Measurements from ENCODE around the gene SYTL2. TPM values are rescaled to one million over a fixed set of nuclear protein-coding genes. Genes with fewer than 3 reads are reported as not detected.
"Not testable (repeated sequence)": the region's sequence is repeated elsewhere in the genome, so short reads cannot be mapped to it uniquely, and the experiment has no call there.

The SYTL2 gene
- total RNA-seq, 2 donors from 2014 or later, result 1.7 to 3.4 TPM

- Histone ChIP-seq H3K4me1 (ENCODE audit: control insufficient read depth, insufficient read depth, low read length) (no peaks in the 10 kb centered on the region), H3K36me3 (ENCODE audit: control insufficient read depth, insufficient read depth, low read length) (no peaks in the 10 kb centered on the region), H3K27ac (ENCODE audit: low read depth, low read length) (no peak overlapping the region), H3K27me3 (ENCODE audit: control insufficient read depth, insufficient read depth, low read length, poor library complexity, severe bottlenecking) (no peaks in the 10 kb centered on the region), H3K9ac (ENCODE audit: extremely low read depth, low read length, poor library complexity, severe bottlenecking) (no peak overlapping the region), H3K4me3 (ENCODE audit: low read length) (no peak overlapping the region), H3K9me3 (ENCODE audit: control insufficient read depth, low read length) (peaks cover 19% of the 10 kb centered on the region)
- WGBS, 2 experiments (ENCODE audit: insufficient coverage in 1 of 2, insufficient read length in 1 of 2), result 92% methylated on average over 1 of the region's 1 CpG; no CpG with 5 or more reads in 1 of the 2 experiments
- Mint-ChIP-seq H3K9me3 (peaks cover 24% of the 10 kb centered on the region), H3K27me3 (ENCODE audit: insufficient read depth) (no peaks in the 10 kb centered on the region), H3K27ac (no peak overlapping the region), H3K36me3 (ENCODE audit: low read depth) (peaks cover 2% of the 10 kb centered on the region), H3K4me1 (no peaks in the 10 kb centered on the region), H3K4me3 (no peak overlapping the region)
- no peak for DNase-seq
- no peak for TF ChIP-seq CTCF (conservative IDR thresholded peaks at IDR 0.05)
Measured at GRCh38 chr11:85845124-85845631, 34.2 kb upstream of the SYTL2 start.

DNA sequence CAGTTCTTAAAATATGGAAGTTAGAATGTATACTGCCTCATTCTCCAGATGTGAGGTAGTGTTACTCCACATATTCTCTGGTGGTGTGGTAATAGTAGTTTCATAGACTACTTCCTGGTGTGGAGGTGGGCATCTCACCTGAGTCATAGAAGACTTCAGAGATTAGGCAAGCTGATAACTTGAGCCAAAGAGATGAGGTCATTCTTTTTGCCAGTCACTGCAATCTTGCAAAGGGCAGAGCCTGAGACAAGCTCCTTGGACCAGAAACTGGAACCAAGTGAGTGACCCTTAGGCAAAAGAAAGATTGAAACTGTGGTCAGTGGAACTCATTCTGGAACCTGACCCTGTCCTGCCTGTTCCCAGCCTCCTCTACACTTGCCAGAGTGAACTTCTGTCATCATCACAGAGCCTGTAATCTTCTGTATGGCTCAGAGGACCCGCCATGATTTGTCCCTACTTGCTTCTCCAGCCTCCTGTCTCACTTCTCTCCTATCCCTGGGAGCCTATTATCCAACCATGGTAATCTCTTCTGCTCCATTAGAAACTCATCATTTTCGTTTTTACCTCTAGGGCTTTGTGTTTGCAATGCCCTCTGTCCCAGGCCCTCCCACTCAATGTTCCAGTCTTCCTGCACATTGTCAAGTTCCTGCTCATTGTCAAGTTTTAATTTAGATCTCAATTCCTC lies 33.6 kb upstream of the SYTL2 start:
- H3K27me3 ChIP-seq (ENCODE audit: control insufficient read depth, insufficient read depth, low read length, poor library complexity, severe bottlenecking), result no peaks in the 10 kb centered on the region
- no peaks in the 10 kb centered on the region for H3K4me1 ChIP-seq (ENCODE audit: control insufficient read depth, insufficient read depth, low read length)
- no peaks in the 10 kb centered on the region for H3K27me3 Mint-ChIP-seq (ENCODE audit: insufficient read depth)
- no peaks in the 10 kb centered on the region for H3K4me1 Mint-ChIP-seq
- no peaks in the 10 kb centered on the region for H3K36me3 Mint-ChIP-seq (ENCODE audit: low read depth)
- peaks cover 19% of the 10 kb centered on the region for H3K9me3 ChIP-seq (ENCODE audit: control insufficient read depth, low read length)
- no peak overlapping the region for H3K4me3 ChIP-seq (ENCODE audit: low read length)
- peaks cover 22% of the 10 kb centered on the region for H3K9me3 Mint-ChIP-seq
- no peaks in the 10 kb centered on the region for H3K36me3 ChIP-seq (ENCODE audit: control insufficient read depth, insufficient read depth, low read length)
- H3K9ac ChIP-seq (ENCODE audit: extremely low read depth, low read length, poor library complexity, severe bottlenecking), result no peak overlapping the region
- no peak overlapping the region for H3K4me3 Mint-ChIP-seq
- no peak overlapping the region for H3K27ac ChIP-seq (ENCODE audit: low read depth, low read length)
- TF ChIP-seq CTCF (conservative IDR thresholded peaks at IDR 0.05), result no peak
- 69 to 80% methylated on average over 2 of the region's 2 CpGs for WGBS, 2 experiments (ENCODE audit: insufficient coverage in 1 of 2, insufficient read length in 1 of 2)
- no peak for DNase-seq
- no peak overlapping the region for H3K27ac Mint-ChIP-seq

DNA sequence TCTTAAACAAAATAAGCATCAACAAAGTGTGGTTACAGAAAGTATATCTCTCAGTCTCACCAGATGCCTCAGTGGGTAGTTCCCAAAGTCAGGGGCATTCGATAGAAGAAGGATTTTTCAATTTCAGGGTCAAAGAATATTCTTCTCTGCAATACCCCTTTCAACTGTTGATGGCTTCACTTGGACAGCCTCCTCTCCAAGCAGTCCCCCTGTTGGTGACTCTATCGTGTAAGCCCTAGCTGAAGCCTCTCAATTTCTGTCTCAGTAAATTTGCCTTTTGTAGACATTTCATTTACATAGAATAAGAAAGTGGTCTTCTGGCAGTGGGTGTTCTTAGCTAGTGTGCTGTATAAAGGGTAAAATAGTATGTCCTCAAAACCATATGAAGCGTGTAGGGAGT lies 33.0 kb upstream of the SYTL2 start:
- no peak for DNase-seq
- TF ChIP-seq CTCF (conservative IDR thresholded peaks at IDR 0.05), result peak; percentile 42
- 74 to 81% methylated on average over 2 of the region's 3 CpGs for WGBS, 2 experiments (ENCODE audit: insufficient coverage in 1 of 2, insufficient read length in 1 of 2)
- Histone ChIP-seq H3K27me3 (ENCODE audit: control insufficient read depth, insufficient read depth, low read length, poor library complexity, severe bottlenecking) (no peaks in the 10 kb centered on the region), H3K36me3 (ENCODE audit: control insufficient read depth, insufficient read depth, low read length) (no peaks in the 10 kb centered on the region), H3K4me1 (ENCODE audit: control insufficient read depth, insufficient read depth, low read length) (no peaks in the 10 kb centered on the region), H3K27ac (ENCODE audit: low read depth, low read length) (no peak overlapping the region), H3K9me3 (ENCODE audit: control insufficient read depth, low read length) (peaks cover 17% of the 10 kb centered on the region), H3K9ac (ENCODE audit: extremely low read depth, low read length, poor library complexity, severe bottlenecking) (no peak overlapping the region), H3K4me3 (ENCODE audit: low read length) (no peak overlapping the region)
- Mint-ChIP-seq H3K4me1 (no peaks in the 10 kb centered on the region), H3K27ac (no peak overlapping the region), H3K4me3 (no peak overlapping the region), H3K27me3 (ENCODE audit: insufficient read depth) (no peaks in the 10 kb centered on the region), H3K36me3 (ENCODE audit: low read depth) (no peaks in the 10 kb centered on the region), H3K9me3 (peaks cover 18% of the 10 kb centered on the region)

GRCh38 chr11:85840932-85841331 lies 30.0 kb upstream of the SYTL2 start:
- H3K36me3 Mint-ChIP-seq (ENCODE audit: low read depth); H3K27ac Mint-ChIP-seq: not testable (repeated sequence)

More at GRCh38 chr11:85840932-85841331, 30.0 kb upstream of the SYTL2 start:
- H3K4me1 Mint-ChIP-seq; H3K4me3 ChIP-seq (ENCODE audit: low read length); H3K4me3 Mint-ChIP-seq; H3K27ac ChIP-seq (ENCODE audit: low read depth, low read length); H3K4me1 ChIP-seq (ENCODE audit: control insufficient read depth, insufficient read depth, low read length); DNase-seq; H3K36me3 ChIP-seq (ENCODE audit: control insufficient read depth, insufficient read depth, low read length); H3K27me3 Mint-ChIP-seq (ENCODE audit: insufficient read depth); H3K9ac ChIP-seq (ENCODE audit: extremely low read depth, low read length, poor library complexity, severe bottlenecking); H3K9me3 Mint-ChIP-seq; H3K27me3 ChIP-seq (ENCODE audit: control insufficient read depth, insufficient read depth, low read length, poor library complexity, severe bottlenecking); H3K9me3 ChIP-seq (ENCODE audit: control insufficient read depth, low read length): not testable (repeated sequence)

Data from endodermal cell (in vitro differentiated cells).